GDM1 (cell line): ENCODE results near the gene NUP188.

Source experiments
- DNase-seq: peaks from one replicate; lab custom pipeline; 2025; lab: John Stamatoyannopoulos, UW

The NUP188 gene

GRCh38 chr9:129007766-129008468 is 60.4 kb downstream of the NUP188 start:
- DNase-seq, result no peak

DNA sequence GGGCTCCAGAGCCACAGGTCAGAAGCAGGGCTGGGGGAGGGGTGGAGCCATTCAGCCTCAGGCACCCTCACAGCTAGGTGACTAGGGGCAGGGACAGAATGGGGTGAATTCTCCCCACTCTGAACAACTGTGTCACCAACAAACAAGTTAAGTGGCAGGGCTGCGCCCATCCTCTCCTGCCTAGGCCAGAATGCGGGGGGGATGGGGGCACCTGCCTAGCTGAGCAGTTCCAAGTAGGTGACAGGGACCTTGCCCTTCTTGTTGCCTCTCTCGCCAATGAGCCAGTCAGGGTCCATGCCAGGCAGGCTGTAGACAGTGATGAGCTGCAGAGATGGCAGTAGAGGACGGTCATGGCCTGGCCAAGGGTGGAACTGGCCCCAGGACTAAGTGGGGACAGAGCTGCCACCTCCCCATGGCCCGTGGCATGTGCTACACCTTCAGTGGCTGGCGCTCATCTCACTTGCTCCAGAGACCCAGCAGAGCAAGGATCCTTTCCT is 61.0 kb downstream of the NUP188 start:
- no peak for DNase-seq

- no peak for DNase-seq
These were observed 61.6 kb downstream of the NUP188 start for GRCh38 chr9:129008986-129009583.

DNA sequence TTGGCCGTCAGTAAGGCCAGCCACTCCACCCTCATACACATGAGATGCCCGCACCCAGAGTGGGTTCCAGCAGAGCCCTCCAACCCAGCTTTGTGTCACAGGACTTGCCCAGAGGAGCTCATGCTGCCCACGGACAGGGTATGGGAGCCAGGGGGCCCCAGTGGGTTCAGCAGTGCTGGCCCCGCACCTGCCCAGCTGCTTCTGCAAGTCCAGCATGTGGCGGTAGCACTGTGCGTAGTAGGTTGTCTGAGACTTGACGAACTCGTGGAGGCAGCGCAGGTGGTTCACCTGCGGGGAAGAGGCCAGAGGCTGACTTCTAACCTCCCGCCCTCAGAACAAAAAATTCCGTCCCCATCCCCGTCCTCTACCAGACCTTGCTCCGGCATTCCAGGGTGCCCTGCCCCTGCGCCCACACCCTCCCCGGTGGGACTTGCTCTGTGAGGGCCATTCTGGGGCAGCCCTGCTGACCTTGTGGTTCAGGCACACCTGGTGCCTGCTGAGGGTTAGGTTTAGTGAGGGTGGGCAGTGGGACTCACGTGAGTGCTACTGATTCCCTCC is 62.2 kb downstream of the NUP188 start:
- no peak for DNase-seq

DNA sequence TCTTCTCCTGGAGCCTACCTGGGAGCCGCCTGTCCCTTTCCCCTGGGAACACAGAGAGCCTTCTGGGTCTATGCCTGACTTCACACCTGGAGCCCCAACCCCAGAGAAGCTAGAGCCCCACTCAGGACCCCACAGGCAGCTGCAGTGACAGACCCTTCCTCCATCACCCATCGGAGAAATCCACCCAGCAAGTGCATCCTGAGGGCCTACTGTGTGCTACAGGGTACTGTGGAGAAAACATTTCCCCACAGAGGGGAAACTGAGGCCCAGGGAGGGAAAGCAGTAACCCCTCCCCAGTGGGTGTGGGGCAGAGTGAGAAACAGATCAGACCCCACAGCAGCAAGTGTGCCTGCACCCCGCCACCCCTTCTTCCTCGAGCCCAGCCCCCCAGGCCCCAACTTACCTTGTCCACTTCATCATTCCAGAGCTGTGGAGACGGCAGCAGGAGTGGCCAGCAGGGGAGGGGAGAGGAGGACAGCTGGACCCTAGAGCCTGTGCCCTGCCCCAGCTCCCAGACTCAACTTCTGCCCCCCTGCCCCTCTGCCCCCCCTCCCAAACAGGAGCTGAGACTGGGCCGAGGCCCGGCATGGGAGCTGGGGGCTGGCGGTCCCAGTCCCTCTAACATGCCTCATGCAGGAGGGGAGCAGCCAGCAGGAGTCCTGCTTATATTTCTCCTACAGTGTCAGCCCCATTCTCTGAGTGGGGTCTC is 62.9 kb downstream of the NUP188 start:
- DNase-seq, result no peak

DNA sequence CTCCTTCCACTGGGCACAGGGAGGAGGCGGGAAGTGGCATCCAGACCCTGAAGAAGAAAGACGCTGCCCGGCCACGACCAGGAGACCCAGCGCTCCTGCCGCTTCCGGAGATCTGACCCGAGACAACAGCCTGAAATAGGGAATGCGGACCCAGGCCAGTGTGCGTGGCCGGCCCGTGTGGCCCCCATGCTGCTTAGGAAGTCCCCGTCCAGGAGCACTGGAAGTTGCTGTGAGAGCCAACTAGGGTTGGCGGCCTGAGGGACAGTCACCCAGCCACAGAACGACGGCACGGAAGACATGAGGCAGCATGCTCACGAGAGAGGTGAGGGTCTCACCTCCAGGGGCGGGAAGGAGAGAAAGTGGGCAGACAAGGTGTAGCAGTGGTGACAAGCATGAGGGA is 63.7 kb downstream of the NUP188 start:
- DNase-seq, result no peak

GRCh38 chr9:129011761-129012181 is 64.3 kb downstream of the NUP188 start:
- DNase-seq, result no peak

DNA sequence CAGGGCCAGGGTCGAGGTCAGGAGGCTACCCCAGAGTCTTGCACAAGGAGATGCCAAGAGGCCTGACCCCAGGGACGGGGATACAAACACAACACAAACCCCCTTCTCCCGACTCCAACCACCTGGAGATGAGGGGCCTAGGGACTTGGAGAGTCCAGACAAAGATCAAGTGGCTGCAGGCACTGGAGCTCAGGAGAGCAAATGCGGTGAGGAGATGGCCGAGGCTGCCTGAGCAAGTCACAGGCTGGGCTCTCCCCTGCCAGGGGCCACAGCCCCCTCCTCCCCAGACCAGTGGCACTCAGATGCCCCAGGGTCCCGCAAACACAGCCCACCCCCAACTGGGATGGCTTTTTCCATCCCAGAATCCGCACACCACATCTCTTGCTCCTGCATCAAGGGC is 64.8 kb downstream of the NUP188 start:
- no peak for DNase-seq

DNA sequence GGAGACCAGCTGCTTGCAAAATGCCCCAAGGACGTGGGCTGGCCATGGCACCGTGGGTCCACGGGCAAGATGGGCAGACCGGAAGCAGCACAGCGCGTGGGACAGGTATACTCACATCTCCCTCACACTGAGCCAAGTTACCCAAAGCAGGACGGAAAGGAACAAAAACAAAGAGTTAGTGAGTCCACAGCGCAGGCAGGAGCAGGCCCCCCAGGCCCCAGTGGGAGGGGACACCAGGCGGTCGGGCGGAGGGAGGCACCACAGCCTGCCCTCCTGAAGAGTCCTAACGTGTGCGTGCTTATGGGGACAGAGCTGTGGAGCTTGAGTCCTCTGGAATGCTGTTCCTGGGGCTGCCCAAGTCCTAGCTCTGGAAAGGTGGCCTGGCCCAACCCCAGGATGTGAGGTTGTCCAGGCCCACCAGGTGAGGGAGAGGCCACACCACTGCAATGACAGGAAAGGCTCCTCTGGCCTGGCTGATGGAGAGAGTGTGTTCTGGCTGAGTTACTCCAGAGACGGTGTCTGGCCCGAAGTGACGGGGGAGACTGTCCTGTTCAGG is 65.5 kb downstream of the NUP188 start:
- no peak for DNase-seq

GRCh38 chr9:129013674-129014073 is 66.2 kb downstream of the NUP188 start:
- DNase-seq, result no peak

DNA sequence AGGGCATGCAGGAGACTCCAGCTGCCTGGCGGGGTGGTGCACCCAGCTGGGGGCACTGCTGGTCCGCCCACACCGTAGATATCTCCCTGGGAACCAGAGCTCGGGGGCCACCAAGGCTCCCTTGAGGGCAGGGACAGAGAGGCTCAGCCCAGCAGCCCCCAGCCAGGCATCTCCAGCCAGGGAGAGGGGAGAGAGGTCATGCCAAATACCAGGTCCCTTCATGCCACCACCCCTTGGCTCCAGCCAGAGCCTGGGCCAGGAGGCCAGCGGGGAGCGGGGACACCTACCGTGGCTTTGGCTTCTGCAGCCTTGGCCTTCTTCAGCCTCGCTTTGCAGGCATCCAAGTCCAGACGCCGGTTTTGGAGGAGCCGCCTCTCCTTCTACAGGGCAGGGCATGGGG is 66.6 kb downstream of the NUP188 start:
- no peak for DNase-seq

GRCh38 chr9:129014608-129015007 is 67.1 kb downstream of the NUP188 start:
- no peak for DNase-seq

DNA sequence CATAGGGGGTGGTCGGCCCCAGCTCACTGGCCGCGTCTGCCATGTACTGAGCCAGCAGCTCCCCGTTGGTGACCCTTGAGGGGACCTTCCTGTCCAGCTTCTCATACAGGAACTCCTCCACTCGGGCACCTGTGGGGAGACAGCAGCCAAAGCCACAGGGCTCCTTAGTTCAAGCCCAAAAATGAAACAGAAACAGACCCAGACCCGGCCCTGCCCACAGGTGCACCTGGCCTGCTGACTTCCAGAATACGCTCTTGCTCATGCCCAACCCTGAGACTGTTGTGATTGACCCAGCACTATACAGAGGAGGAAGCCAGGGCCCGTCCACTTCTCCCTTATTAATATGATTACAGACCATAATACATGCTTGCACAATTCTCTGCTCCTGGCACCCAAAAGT is 73.6 kb downstream of the NUP188 start:
- DNase-seq, result no peak

- no peak for DNase-seq
These were observed 74.5 kb downstream of the NUP188 start for GRCh38 chr9:129022037-129022436.

- DNase-seq, result no peak
These were observed 75.8 kb downstream of the NUP188 start for GRCh38 chr9:129023036-129023907.

DNA sequence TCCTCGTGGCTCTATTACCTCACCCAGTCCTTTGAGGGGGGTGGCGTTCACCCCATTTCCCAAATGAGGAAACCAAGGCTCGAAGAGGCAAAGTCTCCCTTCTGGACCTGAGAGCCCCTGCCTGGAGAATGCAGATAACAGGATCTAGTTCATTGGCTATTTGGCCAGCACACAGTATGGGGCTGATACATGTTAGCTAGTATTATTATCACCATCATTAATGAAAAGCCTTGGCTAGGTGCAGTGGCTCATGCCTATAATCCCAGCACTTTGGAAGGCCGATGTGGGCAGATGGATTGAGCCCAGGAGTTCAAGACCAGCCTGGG is 76.4 kb downstream of the NUP188 start:
- DNase-seq, result no peak

- no peak for DNase-seq
These were observed 79.1 kb downstream of the NUP188 start for GRCh38 chr9:129026442-129027223.

DNA sequence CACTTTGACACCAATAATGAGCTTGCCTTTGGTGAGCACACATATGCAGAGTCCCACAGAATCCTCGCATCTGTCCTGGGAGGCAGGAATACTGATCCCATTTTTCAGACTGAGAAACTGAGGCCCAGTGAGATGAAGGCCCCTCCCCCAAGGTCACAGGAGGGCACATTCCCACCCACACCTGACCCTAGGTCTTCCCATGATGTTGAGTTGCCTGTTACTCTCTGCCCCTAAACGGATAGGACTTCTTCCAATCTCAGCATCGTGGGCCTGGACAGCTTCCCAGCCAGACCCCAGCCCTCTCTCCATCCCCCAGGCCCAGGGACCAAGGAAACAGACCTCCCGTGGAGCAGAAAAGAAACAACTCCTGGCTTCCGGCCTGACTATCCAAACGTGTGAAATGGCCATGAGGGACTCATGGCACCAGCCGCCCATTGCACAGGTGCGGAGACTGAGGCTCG is 79.8 kb downstream of the NUP188 start:
- DNase-seq, result no peak

DNA sequence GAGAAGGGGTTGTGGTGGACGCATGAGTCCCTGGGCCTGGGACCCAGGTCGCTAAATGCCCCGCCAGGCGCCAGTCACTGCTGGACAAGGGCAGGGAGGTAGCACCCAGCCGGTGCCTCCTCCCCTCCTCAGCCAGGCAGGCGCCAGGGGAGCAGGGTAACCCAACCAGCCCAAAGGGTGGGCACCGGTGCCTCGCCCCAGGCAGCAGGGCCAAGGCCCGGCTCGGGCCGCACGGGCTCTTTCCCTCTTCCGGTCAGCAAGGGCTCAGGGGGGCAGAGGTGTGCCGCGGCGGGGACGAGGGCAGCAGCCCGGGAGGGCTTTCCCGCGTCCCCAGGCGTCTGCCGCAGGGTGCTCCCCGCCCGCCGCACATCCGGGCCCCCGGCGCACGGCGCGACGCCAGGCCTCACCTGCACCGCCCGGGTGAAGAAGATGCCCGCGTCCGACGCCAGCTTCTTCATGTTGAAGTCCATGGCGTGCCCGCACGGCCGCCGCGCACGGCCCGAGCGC is 80.2 kb downstream of the NUP188 start:
- DNase-seq, result peak; percentile 46

DNA sequence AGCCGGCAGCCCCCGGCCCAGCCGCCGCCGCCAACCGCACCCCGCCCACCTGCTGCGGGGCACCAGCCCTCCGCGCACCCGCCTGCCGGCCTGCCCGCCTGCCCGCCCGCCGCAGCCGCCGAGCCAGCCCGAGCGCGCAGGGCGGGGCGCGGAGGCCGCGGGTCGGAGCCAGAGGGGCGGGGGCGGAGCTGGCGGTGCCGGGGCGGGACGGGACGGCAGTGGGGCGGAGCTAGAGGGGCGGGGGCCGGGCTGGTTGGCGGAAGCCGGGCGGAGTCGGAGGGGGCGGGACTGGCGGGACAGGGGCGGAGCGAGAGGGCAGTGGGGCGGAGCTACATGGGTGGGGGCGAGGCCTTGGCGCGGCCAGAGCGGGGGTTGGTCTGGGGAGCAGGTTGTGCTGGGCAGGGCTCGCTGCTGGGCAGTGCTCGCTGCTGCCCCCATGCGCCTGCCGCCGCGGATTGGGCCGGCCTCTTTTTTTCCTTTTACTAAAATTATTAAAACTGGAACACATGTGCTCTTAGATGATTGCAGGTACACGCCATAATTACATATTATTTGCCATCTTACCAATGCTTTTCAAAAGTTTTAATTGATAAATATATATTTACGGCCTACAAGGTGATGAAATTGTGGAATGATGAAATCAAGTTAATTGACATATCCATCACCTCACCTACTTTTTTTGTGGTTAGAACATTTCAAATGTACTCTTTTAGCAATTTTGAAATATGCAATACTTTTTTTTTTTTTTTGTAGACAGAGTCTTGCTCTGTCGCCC is 80.9 kb downstream of the NUP188 start, which contains the start of gene SH3GLB2:
Gene SH3GLB2 (minus strand): TSS at position 140 of the 775 bp plus-strand sequence. CDS start 177 bp downstream, outside the sequence.
- peak; percentile 87 for DNase-seq
